ENCODE measurements around the gene BANK1. TPM values are rescaled to one million over a fixed set of nuclear protein-coding genes. Genes with fewer than 3 reads are reported as not detected.

The BANK1 gene
- total RNA-seq, 1 experiment from 2014 or later = 2.4 TPM

DNA sequence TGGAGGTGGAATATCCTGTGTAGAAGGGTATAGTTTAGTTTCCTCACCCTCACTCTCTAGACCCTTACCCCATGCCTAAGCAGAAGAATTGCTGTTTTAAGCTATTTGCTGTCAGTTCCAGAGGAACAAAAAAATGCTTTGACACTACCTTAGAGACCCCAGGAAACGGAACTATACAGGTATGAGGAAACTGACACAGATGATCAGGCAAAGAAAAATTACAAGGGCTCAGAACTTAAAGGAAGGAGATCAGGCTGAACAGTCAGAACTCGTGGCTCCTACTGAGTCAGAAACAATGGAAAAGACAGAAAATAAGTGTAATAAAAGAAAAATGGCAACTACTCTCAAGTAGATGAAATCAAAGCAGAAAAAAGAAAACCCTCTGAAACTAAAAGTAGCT lies 65.6 kb downstream of the BANK1 start:
- H3K9me3 ChIP-seq (ENCODE audit: control insufficient read depth in 1 of 2, insufficient read depth in 1 of 2, low read depth in 1 of 2, low read length in 2 of 2) = no peaks in the 10 kb centered on the region
- no peak for DNase-seq (ENCODE audit: low read depth, low spot score)
- H3K4me3 ChIP-seq (replicated peaks in 1 of 2; ENCODE audit: low read depth in 1 of 2, low read length in 2 of 2) = no peak overlapping the region
- POLR2A ChIA-PET = no interaction called here
- H3K36me3 ChIP-seq (ENCODE audit: control insufficient read depth in 1 of 2, insufficient read depth in 2 of 2, low read length in 2 of 2) = no peaks in the 10 kb centered on the region
- no peak overlapping the region for H3K27ac ChIP-seq (ENCODE audit: low read depth, low read length)
- no peak overlapping the region for H3K4me2 ChIP-seq (ENCODE audit: low read length)
- BruUV-seq (replicated peaks) = no TSS peak
- no peaks in the 10 kb centered on the region for H4K20me1 ChIP-seq (ENCODE audit: insufficient read depth)
- no peaks in the 10 kb centered on the region for H3K79me2 ChIP-seq (ENCODE audit: insufficient read depth, low read length)
- intact Hi-C loops (cut with micrococcal nuclease) = no loop called here
- TF ChIP-seq YY1 (IDR thresholded peaks at IDR 0.05; ENCODE audit: extremely low read depth, insufficient replicate concordance, low read depth, low read length) = no peak
- no peak for ATAC-seq
- no peaks in the 10 kb centered on the region for H3K27me3 ChIP-seq (ENCODE audit: insufficient read depth, low read length)
- no peaks in the 10 kb centered on the region for H3K9me2 ChIP-seq (ENCODE audit: insufficient read depth)
- RAD21 ChIA-PET (ENCODE audit: low non-redundant PET in 1 of 2, low total read pairs in 2 of 2, uncharacterized antibody in 2 of 2, unreplicated experiment in 2 of 2) = no interaction called here
- H3K9ac ChIP-seq (ENCODE audit: low read length) = no peak overlapping the region
- H3K4me1 ChIP-seq (ENCODE audit: control insufficient read depth in 1 of 2, insufficient read depth in 2 of 2, low read length in 2 of 2) = no peaks in the 10 kb centered on the region
- no peak overlapping the region for H2AFZ ChIP-seq (ENCODE audit: low read depth, low read length, poor library complexity, severe bottlenecking)
- CTCF ChIA-PET = no interaction called here

GRCh38 chr4:101857176-101857575 lies 66.6 kb downstream of the BANK1 start:
- no TSS peak for BruUV-seq (replicated peaks)
- intact Hi-C loops (cut with micrococcal nuclease) = no loop called here
- Histone ChIP-seq H3K4me1 (ENCODE audit: control insufficient read depth in 1 of 2, insufficient read depth in 2 of 2, low read length in 2 of 2) (no peaks in the 10 kb centered on the region), H3K9me3 (ENCODE audit: control insufficient read depth in 1 of 2, insufficient read depth in 1 of 2, low read depth in 1 of 2, low read length in 2 of 2) (no peaks in the 10 kb centered on the region), H4K20me1 (ENCODE audit: insufficient read depth) (no peaks in the 10 kb centered on the region), H2AFZ (ENCODE audit: low read depth, low read length, poor library complexity, severe bottlenecking) (no peak overlapping the region), H3K9ac (ENCODE audit: low read length) (no peak overlapping the region), H3K27me3 (ENCODE audit: insufficient read depth, low read length) (no peaks in the 10 kb centered on the region), H3K4me2 (ENCODE audit: low read length) (no peak overlapping the region), H3K79me2 (ENCODE audit: insufficient read depth, low read length) (no peaks in the 10 kb centered on the region), H3K9me2 (ENCODE audit: insufficient read depth) (no peaks in the 10 kb centered on the region), H3K27ac (ENCODE audit: low read depth, low read length) (no peak overlapping the region), H3K36me3 (ENCODE audit: control insufficient read depth in 1 of 2, insufficient read depth in 2 of 2, low read length in 2 of 2) (no peaks in the 10 kb centered on the region), H3K4me3 (replicated peaks in 1 of 2; ENCODE audit: low read depth in 1 of 2, low read length in 2 of 2) (no peak overlapping the region)
- ChIA-PET RAD21 (ENCODE audit: low non-redundant PET in 1 of 2, low total read pairs in 2 of 2, uncharacterized antibody in 2 of 2, unreplicated experiment in 2 of 2) (no interaction called here), CTCF (no interaction called here), POLR2A (no interaction called here)
- no peak for DNase-seq (ENCODE audit: low read depth, low spot score)
- no peak for ATAC-seq
- TF ChIP-seq EZH2phosphoT487 (IDR thresholded peaks at IDR 0.05; ENCODE audit: borderline replicate concordance) (no peak), YY1 (IDR thresholded peaks at IDR 0.05; ENCODE audit: extremely low read depth, insufficient replicate concordance, low read depth, low read length) (no peak), EZH2 (IDR thresholded peaks at IDR 0.05) (no peak), EGR1 (IDR thresholded peaks at IDR 0.05; ENCODE audit: low read depth) (no peak), SIN3A (IDR thresholded peaks at IDR 0.05; ENCODE audit: low read depth) (no peak), TCF7L2 (IDR thresholded peaks at IDR 0.05; ENCODE audit: borderline replicate concordance, extremely low read depth, insufficient read depth, insufficient read length) (no peak), ATF3 (IDR thresholded peaks at IDR 0.05) (no peak), ZFX (IDR thresholded peaks at IDR 0.05) (no peak), ZNF274 (IDR thresholded peaks at IDR 0.05; ENCODE audit: low read depth, low read length) (no peak), POLR2AphosphoS5 (IDR thresholded peaks at IDR 0.05; ENCODE audit: low read depth, low read length) (no peak)
- TF ChIP-seq, protein P1, sequence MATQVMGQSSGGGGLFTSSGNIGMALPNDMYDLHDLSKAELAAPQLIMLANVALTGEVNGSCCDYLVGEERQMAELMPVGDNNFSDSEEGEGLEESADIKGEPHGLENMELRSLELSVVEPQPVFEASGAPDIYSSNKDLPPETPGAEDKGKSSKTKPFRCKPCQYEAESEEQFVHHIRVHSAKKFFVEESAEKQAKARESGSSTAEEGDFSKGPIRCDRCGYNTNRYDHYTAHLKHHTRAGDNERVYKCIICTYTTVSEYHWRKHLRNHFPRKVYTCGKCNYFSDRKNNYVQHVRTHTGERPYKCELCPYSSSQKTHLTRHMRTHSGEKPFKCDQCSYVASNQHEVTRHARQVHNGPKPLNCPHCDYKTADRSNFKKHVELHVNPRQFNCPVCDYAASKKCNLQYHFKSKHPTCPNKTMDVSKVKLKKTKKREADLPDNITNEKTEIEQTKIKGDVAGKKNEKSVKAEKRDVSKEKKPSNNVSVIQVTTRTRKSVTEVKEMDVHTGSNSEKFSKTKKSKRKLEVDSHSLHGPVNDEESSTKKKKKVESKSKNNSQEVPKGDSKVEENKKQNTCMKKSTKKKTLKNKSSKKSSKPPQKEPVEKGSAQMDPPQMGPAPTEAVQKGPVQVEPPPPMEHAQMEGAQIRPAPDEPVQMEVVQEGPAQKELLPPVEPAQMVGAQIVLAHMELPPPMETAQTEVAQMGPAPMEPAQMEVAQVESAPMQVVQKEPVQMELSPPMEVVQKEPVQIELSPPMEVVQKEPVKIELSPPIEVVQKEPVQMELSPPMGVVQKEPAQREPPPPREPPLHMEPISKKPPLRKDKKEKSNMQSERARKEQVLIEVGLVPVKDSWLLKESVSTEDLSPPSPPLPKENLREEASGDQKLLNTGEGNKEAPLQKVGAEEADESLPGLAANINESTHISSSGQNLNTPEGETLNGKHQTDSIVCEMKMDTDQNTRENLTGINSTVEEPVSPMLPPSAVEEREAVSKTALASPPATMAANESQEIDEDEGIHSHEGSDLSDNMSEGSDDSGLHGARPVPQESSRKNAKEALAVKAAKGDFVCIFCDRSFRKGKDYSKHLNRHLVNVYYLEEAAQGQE (IDR thresholded peaks at IDR 0.05; ENCODE audit: low read depth) = no peak
- TF ChIP-seq, protein P2, sequence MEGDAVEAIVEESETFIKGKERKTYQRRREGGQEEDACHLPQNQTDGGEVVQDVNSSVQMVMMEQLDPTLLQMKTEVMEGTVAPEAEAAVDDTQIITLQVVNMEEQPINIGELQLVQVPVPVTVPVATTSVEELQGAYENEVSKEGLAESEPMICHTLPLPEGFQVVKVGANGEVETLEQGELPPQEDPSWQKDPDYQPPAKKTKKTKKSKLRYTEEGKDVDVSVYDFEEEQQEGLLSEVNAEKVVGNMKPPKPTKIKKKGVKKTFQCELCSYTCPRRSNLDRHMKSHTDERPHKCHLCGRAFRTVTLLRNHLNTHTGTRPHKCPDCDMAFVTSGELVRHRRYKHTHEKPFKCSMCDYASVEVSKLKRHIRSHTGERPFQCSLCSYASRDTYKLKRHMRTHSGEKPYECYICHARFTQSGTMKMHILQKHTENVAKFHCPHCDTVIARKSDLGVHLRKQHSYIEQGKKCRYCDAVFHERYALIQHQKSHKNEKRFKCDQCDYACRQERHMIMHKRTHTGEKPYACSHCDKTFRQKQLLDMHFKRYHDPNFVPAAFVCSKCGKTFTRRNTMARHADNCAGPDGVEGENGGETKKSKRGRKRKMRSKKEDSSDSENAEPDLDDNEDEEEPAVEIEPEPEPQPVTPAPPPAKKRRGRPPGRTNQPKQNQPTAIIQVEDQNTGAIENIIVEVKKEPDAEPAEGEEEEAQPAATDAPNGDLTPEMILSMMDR (IDR thresholded peaks at IDR 0.05 in 2 of 3, conservative IDR thresholded peaks at IDR 0.05 in 1 of 3; ENCODE audit: borderline replicate concordance in 1 of 3, insufficient read depth in 1 of 3, low read depth in 2 of 3, low read length in 2 of 3) = no peak
- TF ChIP-seq, protein P3, sequence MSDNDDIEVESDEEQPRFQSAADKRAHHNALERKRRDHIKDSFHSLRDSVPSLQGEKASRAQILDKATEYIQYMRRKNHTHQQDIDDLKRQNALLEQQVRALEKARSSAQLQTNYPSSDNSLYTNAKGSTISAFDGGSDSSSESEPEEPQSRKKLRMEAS (IDR thresholded peaks at IDR 0.05) = no peak

All from HCT116 (cell line).